Hematopoietic multipotent progenitor cell treated with erythropoietin and hydrocortisone succinate and interleukin-3 and kit ligand, for 4 days (in vitro differentiated cells): ENCODE measurements around the gene KDM4B.

ENCODE experiments used
- DNase-seq: peaks from one replicate; pipeline ENCODE4 v3.0.0-alpha.2; 2015

KDM4B gene

GRCh38 chr19:5074830-5075394 is 106.0 kb downstream of the KDM4B start:
- no peak for DNase-seq

DNA sequence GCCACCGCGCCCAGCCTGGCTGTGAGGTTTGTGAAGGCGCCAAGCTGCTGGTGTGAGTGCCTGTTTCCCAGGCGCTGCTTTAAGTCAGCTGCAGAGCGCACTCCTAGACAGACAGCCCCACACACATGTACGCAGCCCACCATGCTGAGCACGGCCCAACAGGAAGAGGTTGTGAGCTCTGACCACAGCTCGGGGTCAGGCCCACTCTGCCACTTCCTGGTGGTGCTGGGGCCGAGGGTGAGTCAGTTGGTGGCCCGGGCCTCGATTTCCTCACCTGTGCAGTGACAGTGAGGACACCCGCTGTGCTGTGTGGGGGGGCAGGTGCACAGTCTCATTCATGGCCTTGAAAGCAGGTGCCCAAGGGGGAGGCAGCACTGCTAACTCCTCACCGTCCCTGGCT is 106.7 kb downstream of the KDM4B start:
- peak; percentile 31 for DNase-seq

DNA sequence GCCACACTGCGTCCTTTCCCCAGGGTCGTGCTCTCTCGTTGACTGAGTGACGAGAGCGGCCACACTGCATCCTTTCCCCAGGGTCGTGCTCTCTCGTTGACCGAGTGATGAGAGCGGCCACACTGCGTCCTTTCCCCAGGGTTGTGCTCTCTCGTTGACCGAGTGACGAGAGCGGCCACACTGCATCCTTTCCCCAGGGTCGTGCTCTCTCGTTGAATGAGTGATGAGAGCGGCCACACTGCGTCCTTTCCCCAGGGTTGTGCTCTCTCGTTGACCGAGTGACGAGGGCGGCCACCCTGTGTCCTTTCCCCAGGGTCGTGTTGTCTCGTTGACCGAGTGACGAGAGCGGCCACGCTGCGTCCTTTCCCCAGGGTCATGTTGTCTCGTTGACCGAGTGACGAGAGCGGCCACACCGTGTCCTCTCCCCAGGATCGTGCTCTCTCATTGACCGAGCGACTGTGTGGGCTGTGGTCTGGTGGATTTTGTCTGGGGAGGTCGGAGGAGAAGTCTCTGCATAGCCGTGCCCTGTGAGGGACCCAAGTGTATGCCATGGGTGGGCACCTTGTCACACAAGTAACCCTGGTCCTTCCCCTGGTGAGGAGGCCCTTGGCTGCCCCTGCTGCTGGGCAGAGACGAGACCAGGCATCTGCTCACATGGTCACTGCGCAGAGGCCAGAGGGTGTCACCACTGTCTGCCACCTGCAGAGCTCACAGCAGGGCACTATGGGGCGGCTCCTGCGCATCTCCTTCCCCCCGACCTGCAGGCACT is 107.7 kb downstream of the KDM4B start:
- no peak for DNase-seq

GRCh38 chr19:5077209-5077515 is 108.2 kb downstream of the KDM4B start:
- DNase-seq = no peak

DNA sequence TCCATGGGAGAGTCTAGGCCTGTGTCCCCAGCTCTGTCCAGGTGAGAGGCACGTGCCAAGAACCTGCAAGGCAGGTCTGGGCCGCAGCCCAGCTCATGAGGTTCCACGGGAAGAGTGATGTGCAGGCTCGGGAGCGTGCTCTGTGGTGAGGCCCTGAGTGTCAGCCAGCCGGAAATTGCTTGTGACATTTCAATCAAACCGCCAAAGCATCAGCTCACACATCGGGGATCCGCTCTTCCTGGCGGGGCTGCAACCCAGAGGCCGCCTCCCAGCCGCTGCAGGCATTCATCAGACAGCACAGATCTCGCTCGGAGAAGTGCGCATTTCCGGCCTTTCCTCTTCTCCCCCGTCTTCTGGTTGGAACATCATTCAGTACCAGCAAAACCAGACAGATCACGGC is 109.3 kb downstream of the KDM4B start:
- DNase-seq = no peak

DNA sequence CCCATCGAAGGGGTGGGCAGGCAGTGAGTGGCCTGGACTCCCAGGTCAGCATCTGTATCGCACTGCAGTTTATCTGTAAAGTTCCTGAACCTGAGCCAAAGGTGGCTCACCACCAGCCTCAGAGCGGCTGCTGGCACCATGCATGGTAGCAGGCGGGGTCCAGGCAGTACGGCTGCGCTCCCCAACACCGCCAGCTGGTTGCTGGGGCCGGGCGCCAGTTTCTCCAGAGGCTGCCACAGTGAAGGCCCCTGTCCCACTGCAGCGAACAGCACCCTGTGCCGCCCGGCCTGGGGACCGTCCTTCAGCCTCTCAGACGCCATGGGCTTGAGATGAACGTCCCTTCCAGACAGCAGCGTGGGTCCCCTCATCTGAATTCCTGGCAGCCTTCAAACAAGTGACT is 109.8 kb downstream of the KDM4B start:
- no peak for DNase-seq

- DNase-seq = no peak
Observed at GRCh38 chr19:5079071-5079774, 110.3 kb downstream of the KDM4B start.

DNA sequence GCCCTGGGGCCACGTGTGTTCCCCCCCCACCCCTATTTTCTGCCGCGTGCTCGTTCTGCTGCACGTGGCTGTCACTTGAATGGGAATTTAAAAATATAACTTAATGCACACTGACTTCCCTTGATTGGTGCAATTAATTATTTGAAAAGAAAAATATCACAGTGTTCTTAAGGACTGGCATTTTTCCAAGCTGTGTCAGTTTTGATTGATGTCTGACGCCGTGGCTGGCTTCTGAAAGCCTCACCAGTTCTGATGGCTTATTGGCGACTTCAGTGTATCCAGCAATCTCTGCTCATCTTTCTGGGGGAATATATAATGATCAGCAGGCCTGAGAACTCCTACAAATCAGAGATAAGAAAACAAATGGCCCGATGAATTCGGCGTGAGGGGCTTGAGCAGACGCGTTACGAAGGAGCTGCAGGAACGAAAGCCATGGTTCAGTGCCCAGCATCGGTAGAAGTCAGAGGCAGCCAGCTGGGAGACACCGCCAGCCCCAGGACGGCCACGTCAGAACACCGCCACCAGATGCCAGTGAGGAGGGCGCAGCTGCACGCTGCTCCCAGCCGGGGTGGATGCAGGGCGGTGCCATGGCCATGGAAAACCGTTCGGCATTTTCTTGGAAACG is 111.2 kb downstream of the KDM4B start:
- DNase-seq = no peak

DNA sequence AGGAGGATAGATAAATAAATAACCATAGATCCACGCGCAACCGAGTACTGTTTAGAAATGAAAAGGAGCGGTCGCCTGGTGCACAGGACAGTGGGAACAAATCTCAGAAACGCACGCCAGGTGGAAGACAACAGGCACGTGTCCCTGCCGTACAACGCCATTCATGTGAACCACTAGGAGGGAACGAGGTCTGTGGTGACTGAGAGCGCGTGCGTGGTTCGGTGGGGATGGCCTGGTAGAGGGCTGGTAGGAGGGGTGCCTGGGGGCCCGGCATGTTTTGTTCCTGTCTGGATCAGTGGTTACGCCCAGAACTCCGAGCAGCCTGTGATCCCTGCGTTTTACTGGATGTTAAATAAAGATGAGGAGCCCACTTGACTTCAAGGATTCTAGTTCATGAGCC is 111.9 kb downstream of the KDM4B start:
- DNase-seq = no peak

GRCh38 chr19:5081443-5082161 is 112.7 kb downstream of the KDM4B start:
- no peak for DNase-seq

DNA sequence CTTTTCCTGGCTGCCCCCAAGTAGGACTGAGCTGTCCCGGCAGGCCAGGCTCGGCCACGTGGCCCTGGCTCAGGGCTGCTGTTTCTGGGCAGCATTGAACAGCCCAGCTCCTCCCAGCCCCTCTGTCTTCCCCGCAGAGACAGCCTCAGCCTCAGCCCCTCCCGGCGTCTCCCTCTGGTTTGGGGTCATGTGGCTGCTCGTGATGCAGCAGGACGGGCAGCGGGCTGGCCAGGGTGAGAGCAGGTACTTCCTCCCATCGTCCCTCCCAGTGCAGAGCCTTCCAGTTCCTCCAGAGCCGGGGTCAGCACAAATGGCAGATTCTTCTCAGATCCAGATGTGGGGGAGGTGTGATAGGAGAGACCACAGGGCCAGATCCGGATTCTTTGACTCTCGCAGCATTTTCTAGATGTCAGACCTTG is 114.6 kb downstream of the KDM4B start:
- no peak for DNase-seq

GRCh38 chr19:5085566-5085965 is 116.7 kb downstream of the KDM4B start:
- DNase-seq = no peak

DNA sequence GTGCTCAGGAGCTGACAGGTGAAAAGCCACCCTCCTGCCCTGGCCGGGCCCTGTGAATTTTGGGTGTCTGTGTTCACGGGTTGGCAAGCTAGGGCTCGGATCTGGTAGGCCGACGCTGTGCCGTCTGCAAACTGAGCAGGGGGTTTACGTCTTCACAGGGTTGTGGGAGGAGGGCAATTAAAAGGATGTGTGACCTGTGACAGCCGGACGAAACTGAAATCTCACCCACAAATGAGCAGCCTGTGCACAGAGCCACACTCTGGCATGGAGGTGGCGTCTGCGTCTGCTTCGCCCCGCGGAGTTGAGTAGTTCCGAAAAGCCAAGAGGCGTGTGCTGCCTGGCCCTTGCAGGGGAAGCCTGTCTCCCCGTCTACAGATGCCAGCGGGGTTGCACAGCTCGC is 117.3 kb downstream of the KDM4B start:
- no peak for DNase-seq

DNA sequence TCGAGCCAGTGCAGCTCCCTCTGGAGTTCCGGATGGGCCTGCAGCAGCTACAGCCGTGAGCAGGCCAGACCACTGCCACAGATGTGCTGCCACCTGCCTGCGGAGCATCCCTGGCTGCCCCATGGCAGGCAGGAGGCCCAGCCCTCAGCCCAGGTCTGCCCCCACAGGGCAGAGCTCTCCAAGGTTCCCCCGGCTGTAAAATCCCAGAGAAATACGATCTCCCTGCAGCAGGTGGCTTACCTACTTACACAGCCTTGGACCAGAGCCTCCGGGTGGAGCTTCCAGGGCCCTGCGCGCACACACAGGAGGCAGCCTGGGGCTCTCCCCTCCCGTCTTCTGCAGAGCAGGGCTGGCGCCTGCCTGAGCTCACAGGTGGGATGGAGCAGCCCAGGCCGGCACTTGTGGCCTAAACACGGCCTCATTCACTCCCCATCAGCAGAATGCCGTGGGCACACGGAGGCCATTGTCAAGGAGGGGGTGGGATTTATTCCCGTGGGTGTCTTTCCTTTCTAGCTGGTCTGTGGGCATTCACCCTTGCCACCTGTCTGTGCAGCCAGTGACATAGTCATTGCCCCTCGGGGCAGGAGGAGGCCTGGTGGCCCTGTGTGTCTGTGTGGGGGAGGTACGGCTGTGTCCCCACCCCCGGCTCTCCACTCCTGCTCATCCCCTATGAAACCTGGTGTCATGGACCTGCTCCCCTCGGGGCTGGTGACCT is 118.0 kb downstream of the KDM4B start:
- DNase-seq = no peak

DNA sequence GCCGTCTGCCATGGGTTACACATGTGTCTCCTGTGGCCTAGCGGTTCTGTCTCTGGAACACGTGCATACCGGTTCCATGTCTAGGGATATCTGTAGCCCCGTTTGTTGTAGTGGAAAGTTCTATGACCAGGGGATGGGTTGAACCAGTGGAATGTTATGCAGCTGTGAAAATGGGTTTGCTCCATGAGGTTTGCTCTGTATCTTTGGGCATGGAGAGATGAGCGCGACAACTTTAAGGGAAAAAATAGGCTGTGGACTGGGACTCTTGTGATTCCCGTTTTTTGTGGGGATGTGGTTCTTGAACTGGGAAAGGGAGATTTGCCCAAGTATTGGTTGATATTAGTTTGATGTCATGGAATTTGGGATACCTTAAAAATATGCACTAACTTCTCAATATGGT is 120.4 kb downstream of the KDM4B start:
- DNase-seq = no peak

DNA sequence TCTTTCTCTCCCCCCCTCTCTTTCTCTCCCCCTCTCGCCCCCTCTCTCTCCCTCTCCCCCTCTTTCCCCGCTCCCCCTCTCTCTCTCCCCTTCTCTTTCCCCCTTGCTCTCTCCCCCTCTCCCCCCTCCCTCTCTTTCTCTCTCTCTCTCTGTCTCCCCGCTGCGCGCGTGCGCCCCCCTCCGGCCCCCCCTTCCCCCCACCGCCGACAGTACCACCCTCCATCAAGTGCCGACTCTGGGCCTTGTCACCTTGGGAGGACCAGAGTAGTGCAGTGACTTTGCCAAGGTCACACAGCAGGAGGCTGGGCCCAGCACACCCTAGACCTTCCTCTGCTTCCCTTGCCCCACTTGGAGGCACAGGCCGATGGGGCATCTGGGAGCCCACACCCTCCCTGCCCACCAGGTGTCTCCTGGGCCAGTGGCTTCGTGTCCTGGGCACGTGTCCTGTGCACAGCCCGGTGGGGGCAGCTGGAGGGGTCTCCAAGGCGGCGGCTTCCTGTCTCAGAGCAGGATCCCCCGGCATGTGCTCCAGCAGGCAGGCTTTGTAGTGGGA is 121.6 kb downstream of the KDM4B start:
- DNase-seq = no peak

DNA sequence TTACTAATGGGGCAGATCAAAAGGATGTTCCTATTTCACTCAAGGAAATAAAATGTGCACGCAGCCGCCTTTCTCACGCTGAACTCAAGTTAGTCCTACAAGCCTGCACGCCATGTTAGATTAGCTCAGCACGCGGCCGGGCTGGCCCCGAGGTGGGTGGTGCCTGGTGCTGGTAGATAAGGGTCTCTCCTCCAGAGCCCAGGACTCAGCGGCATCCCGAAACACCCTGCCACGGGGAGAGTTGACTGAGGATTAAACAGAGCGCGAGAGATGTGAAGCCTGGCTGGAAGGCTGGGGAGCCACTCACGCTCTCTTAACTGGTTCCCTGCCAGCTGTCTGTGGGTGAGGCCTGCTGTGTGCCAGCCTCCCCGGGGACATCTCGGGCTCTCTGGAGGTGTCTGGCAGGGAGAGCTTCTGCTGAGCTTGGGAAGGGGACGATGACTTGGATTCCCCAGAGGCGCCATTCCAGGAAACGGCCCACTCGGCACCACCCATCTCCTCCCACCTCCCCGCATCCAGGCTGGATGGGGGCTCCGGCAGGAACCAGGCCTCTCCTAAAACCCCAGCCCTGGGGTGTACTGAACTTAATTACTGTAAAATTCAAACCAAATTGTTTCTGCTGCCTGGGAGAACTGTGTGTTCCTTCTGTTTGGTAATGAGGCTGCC is 122.2 kb downstream of the KDM4B start:
- DNase-seq = peak; percentile 95

- DNase-seq = peak; percentile 62
Observed at GRCh38 chr19:5091684-5092480, 123.0 kb downstream of the KDM4B start.

GRCh38 chr19:5092481-5092843 is 123.5 kb downstream of the KDM4B start:
- DNase-seq = no peak

DNA sequence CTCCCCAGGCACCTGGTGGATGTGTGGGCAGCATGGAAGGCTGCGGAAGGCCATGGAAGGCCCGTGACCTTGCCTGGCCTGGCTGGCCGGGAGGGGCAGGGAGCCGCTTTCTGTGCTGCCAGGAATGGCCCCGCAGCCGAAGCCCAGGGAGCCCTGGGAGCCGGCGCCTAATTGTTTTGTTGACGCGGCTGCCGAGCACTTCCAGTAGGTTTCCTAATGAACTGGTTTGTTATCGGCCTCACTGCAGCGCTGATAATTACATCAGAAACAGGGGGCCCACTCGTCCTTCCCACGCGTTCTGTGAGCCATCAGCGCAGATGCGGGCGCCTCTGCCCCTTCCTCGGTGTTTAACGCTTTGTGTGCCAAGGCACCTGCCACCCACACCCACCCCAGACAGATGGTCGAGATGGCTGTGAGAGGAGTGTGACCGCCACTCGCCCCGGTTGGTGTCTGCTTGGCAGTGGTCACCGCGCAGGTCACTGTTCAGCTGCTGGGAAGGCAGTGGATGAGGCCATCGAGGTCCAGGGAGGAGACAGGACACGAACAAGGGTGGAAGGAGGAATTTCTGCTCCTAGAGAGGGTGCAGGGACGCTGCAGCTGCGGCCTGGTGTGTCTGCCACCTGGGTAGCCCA is 124.5 kb downstream of the KDM4B start:
- DNase-seq = no peak
